PC-9 (cell line): ENCODE measurements around the gene ARID3A. TPM values are rescaled to one million over a fixed set of nuclear protein-coding genes. Genes with fewer than 3 reads are reported as not detected.
"Not testable (repeated sequence)": the region's sequence is repeated elsewhere in the genome, so short reads cannot be mapped to it uniquely, and the experiment has no call there.

ENCODE experiments used
- BruUV-seq: library from RNA; stranded (reverse); fragments of 400-500 nt; replicated peaks from 2 replicates; lab custom pipeline; 2021; lab: Mats Ljungman, UMichigan
- CTCF ChIA-PET: fragments of 300-600 bp; sonication (Branson Sonifier 250); formaldehyde crosslinking; loops from one replicate; lab custom pipeline; 2022; ENCODE audit warnings: antibody characterized with exemption; lab: Charles Lee
- POLR2A ChIA-PET: fragments of 300-600 bp; sonication (Branson Sonifier 250); formaldehyde crosslinking; loops from one replicate; lab custom pipeline; 2022; ENCODE audit warnings: antibody characterized with exemption; ENCODE audit not compliant: unreplicated experiment; lab: Charles Lee
- DNase-seq, 2 experiments: peaks; one replicate each; pipeline versions ENCODE4 v3.0.0 to v3.0.0-alpha.2; 2015 to 2022; ENCODE audit warnings: mixed read lengths in 1 of 2
- H2AFZ ChIP-seq: fragments of 200-600 bp; sonication (generic); 2 replicates; pipeline ENCODE4 v1.8.1; 2017; ENCODE audit warnings: antibody characterized with exemption
- H3F3A ChIP-seq: fragments of 200-600 bp; sonication (generic); 2 replicates; pipeline ENCODE4 v1.8.1; 2017; ENCODE audit warnings: antibody characterized with exemption, mild to moderate bottlenecking, low read depth; ENCODE audit not compliant: insufficient read depth
- H3K27ac ChIP-seq: fragments of 200-600 bp; sonication (generic); 2 replicates; pipeline ENCODE4 v1.6.1; 2016; ENCODE audit warnings: mixed run types
- H3K27me3 ChIP-seq: fragments of 200-600 bp; sonication (generic); 2 replicates; pipeline ENCODE4 v1.6.1; 2016; ENCODE audit warnings: low read depth, mixed run types; ENCODE audit not compliant: insufficient read depth
- H3K36me3 ChIP-seq: fragments of 200-600 bp; sonication (generic); 2 replicates; pipeline ENCODE4 v1.6.1; 2016; ENCODE audit warnings: low read depth, mixed run types
- H3K4me1 ChIP-seq: fragments of 200-600 bp; sonication (generic); replicated peaks from 2 replicates; pipeline ENCODE4 v1.6.1; 2016; ENCODE audit warnings: mixed run types; ENCODE audit not compliant: insufficient read depth
- H3K4me2 ChIP-seq: fragments of 200-600 bp; sonication (generic); 2 replicates; pipeline ENCODE4 v1.6.1; 2017; ENCODE audit warnings: mixed run types
- H3K4me3 ChIP-seq: fragments of 200-600 bp; sonication (generic); 2 replicates; pipeline ENCODE4 v1.6.1; 2016; ENCODE audit warnings: mixed run types
- H3K79me2 ChIP-seq: fragments of 200-600 bp; sonication (generic); 2 replicates; pipeline ENCODE4 v1.6.1; 2017; ENCODE audit warnings: low read depth, mixed run types
- H3K9me2 ChIP-seq: fragments of 200-600 bp; sonication (generic); 2 replicates; pipeline ENCODE4 v1.8.1; 2017; ENCODE audit warnings: mild to moderate bottlenecking; ENCODE audit not compliant: insufficient read depth
- H3K9me3 ChIP-seq: fragments of 200-600 bp; sonication (generic); 2 replicates; pipeline ENCODE4 v1.8.1; 2016; ENCODE audit warnings: low read depth; ENCODE audit not compliant: insufficient read depth
- H4K20me1 ChIP-seq: fragments of 200-600 bp; sonication (generic); 2 replicates; pipeline ENCODE4 v1.8.1; 2017; ENCODE audit not compliant: insufficient read depth
- CTCF ChIP-seq: fragments of 200-600 bp; sonication (generic); conservative IDR thresholded peaks from 2 replicates; pipeline ENCODE4 v1.6.1; 2017; ENCODE audit warnings: mixed run types, antibody characterized with exemption, mild to moderate bottlenecking, moderate library complexity
- EZH2 ChIP-seq: fragments of 200-600 bp; sonication (generic); IDR thresholded peaks from 2 replicates; pipeline ENCODE4 v1.8.0; 2017; ENCODE audit warnings: antibody characterized with exemption, low read depth
- intact Hi-C: fragments of 100-400 bp; cut with micrococcal nuclease; formaldehyde crosslinking; loops from one replicate; pipeline ENCODE4 v1.10.0; 2022; ENCODE audit not compliant: unreplicated experiment
- total RNA-seq: library from RNA; stranded (reverse); gene quantifications from 2 replicates; pipeline ENCODE4 v1.2.3, GENCODE V29; 2021

ARID3A gene
- total RNA-seq, 1 experiment from 2014 or later = 10.7 TPM

GRCh38 chr19:878751-879561 is 46.9 kb upstream of the ARID3A start:
- H3K4me1 ChIP-seq, H3K9me2 ChIP-seq, H3K27me3 ChIP-seq, H3K27ac ChIP-seq, DNase-seq, H2AFZ ChIP-seq, H3K36me3 ChIP-seq, H3K4me3 ChIP-seq, H3F3A ChIP-seq, H3K79me2 ChIP-seq, H3K4me2 ChIP-seq, intact Hi-C loops, H3K9me3 ChIP-seq, BruUV-seq: not testable (repeated sequence)
- CTCF ChIA-PET = interaction anchor here (0.6 to 0.9 kb wide), 2 partner anchors 189 to 205 kb away, joined by 3 to 5 read pairs; no protein-coding TSS in a partner anchor
- POLR2A ChIA-PET = interaction anchor here (0.6 to 1.0 kb wide), 3 partner anchors 27 to 148 kb away, joined by 5 to 12 read pairs (median 6); no protein-coding TSS in a partner anchor
- peaks cover 22% of the 10 kb centered on the region for H4K20me1 ChIP-seq

GRCh38 chr19:879711-880438 is 46.0 kb upstream of the ARID3A start:
- BruUV-seq = no TSS peak
- Histone ChIP-seq H3K4me3 (no peak overlapping the region), H3K36me3 (no peaks in the 10 kb centered on the region), H2AFZ (no peak overlapping the region), H3K4me2 (no peak overlapping the region), H3K27me3 (no peaks in the 10 kb centered on the region), H3K4me1 (peaks cover 13% of the 10 kb centered on the region), H3K27ac (no peak overlapping the region), H3K9me3 (no peaks in the 10 kb centered on the region), H3K79me2 (no peaks in the 10 kb centered on the region), H3K9me2 (no peaks in the 10 kb centered on the region), H3F3A (peaks cover 10% of the 10 kb centered on the region; the same call in 1 of the 2 replicates), H4K20me1 (peaks cover 31% of the 10 kb centered on the region)
- POLR2A ChIA-PET = interaction anchor here (1.0 kb wide), 1 partner anchor 147 kb away, joined by 6 read pairs; no protein-coding TSS in a partner anchor
- CTCF ChIA-PET = interaction anchor here (0.9 kb wide), 1 partner anchor 190 kb away, joined by 5 read pairs; no protein-coding TSS in a partner anchor
- TF ChIP-seq EZH2 (no peak), CTCF (no peak)
- intact Hi-C loops = no loop called here
- no peak for DNase-seq

GRCh38 chr19:881385-882071 is 44.3 kb upstream of the ARID3A start:
- H3K9me2 ChIP-seq = no peaks in the 10 kb centered on the region
- peaks cover 12% of the 10 kb centered on the region; the same call in 1 of the 2 replicates for H3F3A ChIP-seq
- intact Hi-C loops = loop anchor here (2.0 kb wide), 1 partner anchor 27 kb away; no protein-coding TSS in a partner anchor
- no peak for DNase-seq
- H3K4me2 ChIP-seq = no peak overlapping the region
- peaks cover 14% of the 10 kb centered on the region for H3K4me1 ChIP-seq
- BruUV-seq = no TSS peak
- H2AFZ ChIP-seq = no peak overlapping the region
- TF ChIP-seq CTCF (no peak), EZH2 (no peak)
- 0 out of 2 replicates have a peak, but pooled peaks cover 4% of the 10 kb centered on the region for H3K36me3 ChIP-seq
- CTCF ChIA-PET = no interaction called here
- H3K9me3 ChIP-seq = no peaks in the 10 kb centered on the region
- no peak overlapping the region for H3K27ac ChIP-seq
- H3K4me3 ChIP-seq = no peak overlapping the region
- no peaks in the 10 kb centered on the region for H3K79me2 ChIP-seq
- POLR2A ChIA-PET = no interaction called here
- H4K20me1 ChIP-seq = peaks cover 43% of the 10 kb centered on the region
- no peaks in the 10 kb centered on the region for H3K27me3 ChIP-seq
